ENCODE measurements around the gene MS4A18.

The MS4A18 gene

DNA sequence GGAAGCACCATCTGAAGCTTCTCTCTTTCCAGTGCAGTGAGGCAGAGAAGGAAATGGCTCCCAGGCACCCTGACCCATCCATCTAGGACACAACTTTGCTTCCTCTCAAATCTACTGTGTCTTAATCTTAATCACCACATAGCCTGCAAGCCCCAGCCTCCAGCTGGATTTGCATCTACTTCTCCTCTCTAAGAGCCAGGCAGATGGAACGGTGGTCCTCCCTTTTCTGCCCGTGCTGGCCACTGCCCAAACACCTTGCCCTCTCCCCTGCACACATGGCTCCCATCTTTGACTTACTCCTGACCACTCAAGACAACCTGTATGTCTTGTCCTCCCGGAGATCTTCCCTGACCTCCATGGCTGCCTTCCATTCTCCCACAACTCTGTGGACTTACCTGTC, 68.0 kb downstream of the MS4A18 start:
- Histone ChIP-seq H3K4me1 (ENCODE audit: control insufficient read depth, insufficient read depth, low read length, poor library complexity, severe bottlenecking) (no peaks in the 10 kb centered on the region), H3K27ac (ENCODE audit: insufficient read depth, low read length, poor library complexity, severe bottlenecking) (no peak overlapping the region), H3K27me3 (replicated peaks; ENCODE audit: control insufficient read depth, insufficient read depth, low read length, poor library complexity, severe bottlenecking) (no peaks in the 10 kb centered on the region), H3K9me3 (ENCODE audit: control insufficient read depth, low read length) (no peaks in the 10 kb centered on the region), H3K4me3 (ENCODE audit: insufficient read depth, low read depth, low read length, poor library complexity, severe bottlenecking) (no peak overlapping the region), H3K36me3 (ENCODE audit: control insufficient read depth, insufficient read depth, low read length) (no peaks in the 10 kb centered on the region)
- no peak for DNase-seq
